T-cell (primary cell): Measurements from ENCODE around the gene C2orf72. TPM values are rescaled to one million over a fixed set of nuclear protein-coding genes. Genes with fewer than 3 reads are reported as not detected.

Source experiments
- ATAC-seq, 4 experiments: fragments of 200-7000 bp in 3 of 4; fragments of 150-1000 bp in 1 of 4; cut with Tn5 transposase; replicated peaks in 1 of 4; 1 replicate in 3 of 4; 2 replicates in 1 of 4; pipeline ENCODE4 v1.10.0; 2021; ENCODE audit warnings: moderate library complexity in 3 of 4, mild to moderate bottlenecking in 2 of 4, moderate number of reproducible peaks in 1 of 4
- CTCF ChIA-PET, 2 donors: fragments of 300-600 bp; sonication (Branson Sonifier 250); formaldehyde crosslinking; loops; one replicate each; lab custom pipeline; 2022; ENCODE audit warnings: antibody characterized with exemption in 2 of 2; lab: Charles Lee
- POLR2A ChIA-PET, 2 donors: fragments of 300-600 bp; sonication (Branson Sonifier 250); formaldehyde crosslinking; loops; one replicate each; lab custom pipeline; 2022; ENCODE audit warnings: antibody characterized with exemption in 2 of 2; lab: Charles Lee
- DNase-seq, 35 experiments: peaks; one replicate each; pipeline versions ENCODE4 v3.0.0 to v3.0.0-alpha.2; 2013 to 2023
- H3K27ac ChIP-seq: one replicate; pipeline ENCODE4 v1.5.1; 2013; ENCODE audit warnings: low read length
- H3K27me3 ChIP-seq, 2 experiments: replicated peaks in 1 of 2; 1 replicate in 1 of 2; 2 replicates in 1 of 2; pipeline versions ENCODE4 v1.6.1 to v1.7.0; 2013; ENCODE audit warnings: low read length in 1 of 2, mixed read lengths in 1 of 2; ENCODE audit not compliant: control insufficient read depth in 2 of 2, insufficient read depth in 2 of 2; ENCODE audit errors: extremely low read depth in 1 of 2
- H3K36me3 ChIP-seq, 2 donors: 1 replicate in 1 of 2; 2 replicates in 1 of 2; pipeline versions ENCODE4 v1.6.1 to v1.7.0; 2013; ENCODE audit warnings: low read length in 1 of 2; ENCODE audit not compliant: control insufficient read depth in 2 of 2, insufficient read depth in 1 of 2; ENCODE audit errors: extremely low read depth in 1 of 2
- H3K4me1 ChIP-seq, 2 experiments: 1 replicate in 1 of 2; 2 replicates in 1 of 2; pipeline versions ENCODE4 v1.6.1 to v1.7.0; 2013; ENCODE audit warnings: low read length in 2 of 2, mixed read lengths in 1 of 2; ENCODE audit not compliant: insufficient read depth in 2 of 2, control insufficient read depth in 1 of 2; ENCODE audit errors: extremely low read depth in 1 of 2
- H3K4me3 ChIP-seq, 2 donors: 1 replicate in 1 of 2; 2 replicates in 1 of 2; pipeline versions ENCODE4 v1.5.1 to v1.7.0; 2013; ENCODE audit warnings: mild to moderate bottlenecking in 2 of 2, low read length in 1 of 2, moderate library complexity in 1 of 2; ENCODE audit not compliant: control insufficient read depth in 1 of 2; ENCODE audit errors: extremely low read depth in 1 of 2
- H3K9me3 ChIP-seq: 2 replicates; pipeline ENCODE4 v1.7.0; 2013
- H3K27ac Mint-ChIP-seq, 2 donors: one replicate each; pipeline ENCODE4 v1.8.0; 2020 to 2021; ENCODE audit warnings: mild to moderate bottlenecking in 2 of 2, mixed read lengths in 2 of 2
- H3K27me3 Mint-ChIP-seq, 2 donors: one replicate each; pipeline ENCODE4 v1.8.0; 2021 to 2022; ENCODE audit warnings: mixed read lengths in 2 of 2
- H3K36me3 Mint-ChIP-seq: one replicate; pipeline ENCODE4 v1.8.0; 2021; ENCODE audit warnings: mixed read lengths
- H3K4me1 Mint-ChIP-seq, 3 donors: one replicate each; pipeline ENCODE4 v1.8.0; 2020 to 2022; ENCODE audit warnings: mixed read lengths in 3 of 3, mild to moderate bottlenecking in 1 of 3
- H3K4me3 Mint-ChIP-seq, 3 donors: one replicate each; pipeline ENCODE4 v1.8.0; 2020 to 2022; ENCODE audit warnings: mild to moderate bottlenecking in 3 of 3, mixed read lengths in 3 of 3, moderate library complexity in 3 of 3
- H3K9me3 Mint-ChIP-seq, 3 donors: one replicate each; pipeline ENCODE4 v1.8.0; 2020 to 2022; ENCODE audit warnings: mixed read lengths in 3 of 3
- WGBS: methylation state at CpG from one replicate; pipeline ENCODE4 v1.1.5; 2013; ENCODE audit warnings: missing lambda C conversion rate; ENCODE audit not compliant: insufficient coverage; 5-methylcytosine and 5-hydroxymethylcytosine counted together
- total RNA-seq, 35 experiments: library from RNA in 6 of 35; stranded (reverse) in 6 of 35; fragments of 120-200 nt in 1 of 35; gene quantifications; one replicate each; pipeline versions ENCODE4 v1.2.1 to v1.2.4 and lab custom pipeline; 2013 to 2026

C2orf72 gene
- total RNA-seq, 5 donors from 2014 or later (not counting 1 experiment from before 2014, with no cell fraction given): 0.13 to 0.20 TPM; not detected in 3

GRCh38 chr2:231094736-231095346, 57.5 kb downstream of the C2orf72 start:
- peaks cover 89% of the 10 kb centered on the region for H3K36me3 Mint-ChIP-seq
- POLR2A ChIA-PET: no interaction called here
- Histone ChIP-seq H3K4me3 (no peak overlapping the region), H3K27me3 (no peaks in the 10 kb centered on the region), H3K9me3 (peaks cover 3% of the 10 kb centered on the region), H3K36me3 (peaks cover 10 to 28% of the 10 kb centered on the region in 2 donors), H3K4me1 (no peaks in the 10 kb centered on the region), H3K27ac (no peak overlapping the region)
- H3K27ac Mint-ChIP-seq: no peak overlapping the region
- H3K4me1 Mint-ChIP-seq: no peaks in the 10 kb centered on the region
- no peaks in the 10 kb centered on the region for H3K27me3 Mint-ChIP-seq
- no peak overlapping the region for H3K4me3 Mint-ChIP-seq
- CTCF ChIA-PET: interaction anchor here in 1 of 2 donors (1.0 kb wide), 1 partner anchor 10 kb away, joined by 3 read pairs; no protein-coding TSS in a partner anchor
- DNase-seq: no peak
- peaks cover 8 to 19% (median 19%) of the 10 kb centered on the region in 3 donors for H3K9me3 Mint-ChIP-seq
- WGBS: no CpG with 5 or more reads among the region's 4 CpGs
- no peak for ATAC-seq

Other genes starting within 250 kb of the C2orf72 start
- 10 to 100 TPM; 21.9 to 41.2 (median 34.8) TPM for gene ITM2C, start 172.6 kb upstream of the C2orf72 start, total RNA-seq
- gene GPR55, start 112.3 kb upstream of the C2orf72 start, total RNA-seq: 10 to 100 TPM in 2 of 5 donors, 1 to 10 TPM in 3; 2.7 to 15.5 (median 7.8) TPM
- not detected for gene SPATA3, start 41.4 kb upstream of the C2orf72 start, total RNA-seq
- gene PSMD1, start 19.3 kb downstream of the C2orf72 start, total RNA-seq: 10 to 100 TPM; 39.5 to 48.2 (median 46.9) TPM
- gene HTR2B, start 87.5 kb downstream of the C2orf72 start, total RNA-seq: under 1 TPM in 1 of 5 donors, not detected in 4; 0.38 TPM
- gene ARMC9, start 161.1 kb downstream of the C2orf72 start, total RNA-seq: 1 to 10 TPM in 4 of 5 donors, under 1 TPM in 1; 0.88 to 3.1 (median 1.6) TPM